Measurements from ENCODE around the gene ASB16. TPM values are rescaled to one million over a fixed set of nuclear protein-coding genes. Genes with fewer than 3 reads are reported as not detected.

ASB16 gene
- total RNA-seq, 1 donor from 2014 or later = not detected

DNA sequence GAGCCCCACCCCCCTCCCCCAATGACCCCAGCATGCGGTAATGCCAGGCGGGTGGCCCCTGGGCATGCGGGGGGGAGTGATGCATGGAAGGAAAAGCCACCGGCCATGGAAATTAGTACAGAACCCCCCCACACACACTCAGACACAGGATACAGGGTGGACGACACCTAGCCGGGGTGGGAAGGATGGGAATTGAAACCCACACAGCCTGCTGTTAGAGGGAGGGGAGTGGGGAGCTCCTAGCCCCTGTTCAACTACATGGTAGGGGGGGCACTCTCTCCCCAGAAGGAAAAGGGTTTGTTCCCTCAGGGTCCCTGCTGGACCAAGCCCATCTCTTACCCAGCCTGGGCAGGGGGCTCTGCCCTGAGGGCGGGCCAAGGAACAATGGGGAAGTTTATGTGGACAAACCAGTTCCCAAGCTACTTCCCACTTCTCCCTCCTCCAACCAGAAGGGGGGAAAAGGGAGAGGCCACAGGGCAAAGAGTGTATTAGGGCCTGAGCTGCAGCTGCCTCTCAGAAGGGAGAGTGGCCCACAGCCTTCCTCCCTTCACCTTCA is 21.5 kb downstream of the ASB16 start:
- H3K27me3 Mint-ChIP-seq = no peaks in the 10 kb centered on the region
- intact Hi-C loops (cut with micrococcal nuclease) = no loop called here
- peaks cover 17% of the 10 kb centered on the region for H3K4me1 Mint-ChIP-seq
- peaks cover 73% of the 10 kb centered on the region for H3K36me3 Mint-ChIP-seq (ENCODE audit: low read depth)
- ATAC-seq (ENCODE audit: low read depth) (no peak), DNase-seq (no peak)
- H3K9me3 Mint-ChIP-seq = no peaks in the 10 kb centered on the region
- TF ChIP-seq, protein P1, sequence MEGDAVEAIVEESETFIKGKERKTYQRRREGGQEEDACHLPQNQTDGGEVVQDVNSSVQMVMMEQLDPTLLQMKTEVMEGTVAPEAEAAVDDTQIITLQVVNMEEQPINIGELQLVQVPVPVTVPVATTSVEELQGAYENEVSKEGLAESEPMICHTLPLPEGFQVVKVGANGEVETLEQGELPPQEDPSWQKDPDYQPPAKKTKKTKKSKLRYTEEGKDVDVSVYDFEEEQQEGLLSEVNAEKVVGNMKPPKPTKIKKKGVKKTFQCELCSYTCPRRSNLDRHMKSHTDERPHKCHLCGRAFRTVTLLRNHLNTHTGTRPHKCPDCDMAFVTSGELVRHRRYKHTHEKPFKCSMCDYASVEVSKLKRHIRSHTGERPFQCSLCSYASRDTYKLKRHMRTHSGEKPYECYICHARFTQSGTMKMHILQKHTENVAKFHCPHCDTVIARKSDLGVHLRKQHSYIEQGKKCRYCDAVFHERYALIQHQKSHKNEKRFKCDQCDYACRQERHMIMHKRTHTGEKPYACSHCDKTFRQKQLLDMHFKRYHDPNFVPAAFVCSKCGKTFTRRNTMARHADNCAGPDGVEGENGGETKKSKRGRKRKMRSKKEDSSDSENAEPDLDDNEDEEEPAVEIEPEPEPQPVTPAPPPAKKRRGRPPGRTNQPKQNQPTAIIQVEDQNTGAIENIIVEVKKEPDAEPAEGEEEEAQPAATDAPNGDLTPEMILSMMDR (IDR thresholded peaks at IDR 0.05) = no peak
- H3K27ac Mint-ChIP-seq = no peak overlapping the region
- ChIA-PET POLR2A (no interaction called here), CTCF (no interaction called here)
- H3K4me3 Mint-ChIP-seq = no peak overlapping the region

- ATAC-seq (ENCODE audit: low read depth) (peak; percentile 8), DNase-seq (no peak)
- Mint-ChIP-seq H3K9me3 (no peaks in the 10 kb centered on the region), H3K36me3 (ENCODE audit: low read depth) (peaks cover 74% of the 10 kb centered on the region), H3K4me1 (peaks cover 15% of the 10 kb centered on the region), H3K4me3 (no peak overlapping the region), H3K27ac (no peak overlapping the region), H3K27me3 (no peaks in the 10 kb centered on the region)
- ChIA-PET POLR2A (no interaction called here), CTCF (no interaction called here)
- intact Hi-C loops (cut with micrococcal nuclease) = no loop called here
- TF ChIP-seq, protein P1 (IDR thresholded peaks at IDR 0.05) = no peak
Measured at GRCh38 chr17:44192750-44193149, 22.2 kb downstream of the ASB16 start.

DNA sequence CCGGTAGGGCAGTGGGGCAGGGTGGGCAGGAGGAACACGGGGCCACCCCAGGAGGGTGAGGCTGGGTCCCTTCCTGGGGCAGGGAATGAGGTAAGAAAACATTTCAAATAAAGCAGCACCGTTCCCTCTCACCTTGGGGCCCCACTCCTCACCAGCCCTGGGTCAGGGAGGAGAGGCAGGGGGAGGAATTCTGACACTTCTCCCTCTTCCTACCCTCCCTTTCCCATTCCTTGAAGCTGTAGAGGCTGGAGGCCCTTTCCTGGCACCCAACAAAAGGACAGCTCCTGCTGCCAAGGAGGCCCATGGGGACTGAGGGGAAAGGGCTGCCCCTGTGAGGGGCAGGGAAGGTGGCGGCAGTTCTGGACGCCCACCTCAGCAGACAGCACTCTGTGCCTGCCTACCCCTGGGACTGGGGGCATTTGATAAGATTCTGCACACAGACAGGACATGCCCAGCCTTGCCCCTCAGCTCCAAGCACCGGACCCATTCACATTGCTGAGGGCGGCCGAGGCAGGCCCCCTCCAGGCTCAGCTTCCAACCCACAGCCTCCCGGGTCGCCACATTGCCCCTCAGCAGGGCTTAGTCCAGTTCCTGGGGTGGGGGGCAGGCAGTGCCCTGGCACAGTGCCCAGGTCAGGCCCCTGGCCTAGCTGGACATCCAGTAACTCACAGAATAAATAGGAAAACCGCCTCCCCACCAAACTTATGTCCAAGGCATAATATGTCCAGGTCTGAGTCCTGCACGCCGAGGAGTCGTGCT is 23.0 kb downstream of the ASB16 start:
- TF ChIP-seq, protein P1 (IDR thresholded peaks at IDR 0.05) = no peak
- no peak overlapping the region for H3K4me3 Mint-ChIP-seq
- peaks cover 76% of the 10 kb centered on the region for H3K36me3 Mint-ChIP-seq (ENCODE audit: low read depth)
- no peak overlapping the region for H3K27ac Mint-ChIP-seq
- H3K9me3 Mint-ChIP-seq = no peaks in the 10 kb centered on the region
- intact Hi-C loops (cut with micrococcal nuclease) = no loop called here
- no peaks in the 10 kb centered on the region for H3K27me3 Mint-ChIP-seq
- DNase-seq = no peak
- no peak for ATAC-seq (ENCODE audit: low read depth)
- peaks cover 14% of the 10 kb centered on the region for H3K4me1 Mint-ChIP-seq
- POLR2A ChIA-PET = no interaction called here
- CTCF ChIA-PET = no interaction called here

- DNase-seq (no peak), ATAC-seq (ENCODE audit: low read depth) (no peak)
- ChIA-PET POLR2A (interaction anchor here (4.4 to 5.7 kb wide), 2 partner anchors 9 to 22 kb away, joined by 94 to 130 read pairs; partner anchors contain the start of genes TMUB2 and UBTF), CTCF (interaction anchor here (1.8 kb wide), 1 partner anchor 13 kb away, joined by 8 read pairs; no protein-coding TSS in a partner anchor)
- H3K27ac Mint-ChIP-seq = peak overlapping the region; percentile 81
- TF ChIP-seq, protein P1 (IDR thresholded peaks at IDR 0.05) = no peak
- no peaks in the 10 kb centered on the region for H3K27me3 Mint-ChIP-seq
- H3K36me3 Mint-ChIP-seq (ENCODE audit: low read depth) = peaks cover 55% of the 10 kb centered on the region
- H3K9me3 Mint-ChIP-seq = no peaks in the 10 kb centered on the region
- intact Hi-C loops (cut with micrococcal nuclease) = no loop called here
- peaks cover 22% of the 10 kb centered on the region for H3K4me1 Mint-ChIP-seq
- no peak overlapping the region for H3K4me3 Mint-ChIP-seq
Measured at GRCh38 chr17:44197107-44197506, 26.6 kb downstream of the ASB16 start.

GRCh38 chr17:44197980-44198720 is 27.6 kb downstream of the ASB16 start:
- intact Hi-C loops (cut with micrococcal nuclease) = no loop called here
- POLR2A ChIA-PET = interaction anchor here (0.6 to 5.7 kb wide), 8 partner anchors 10 to 156 kb away, joined by 3 to 130 read pairs (median 14); partner anchors contain the start of genes GRN, HDAC5, TMUB2 and UBTF
- Mint-ChIP-seq H3K4me3 (peak overlapping the region; percentile 83), H3K27ac (peak overlapping the region; percentile 81), H3K27me3 (no peaks in the 10 kb centered on the region), H3K36me3 (ENCODE audit: low read depth) (peaks cover 47% of the 10 kb centered on the region), H3K4me1 (peaks cover 29% of the 10 kb centered on the region), H3K9me3 (no peaks in the 10 kb centered on the region)
- TF ChIP-seq, protein P1 (IDR thresholded peaks at IDR 0.05) = no peak
- ATAC-seq (ENCODE audit: low read depth) (no peak), DNase-seq (no peak)
- CTCF ChIA-PET = interaction anchor here (1.8 kb wide), 1 partner anchor 12 kb away, joined by 8 read pairs; no protein-coding TSS in a partner anchor

All from activated B cell treated with CpG ODN at 0.5 μM for 24 hours (primary cell).